Sigmoid colon (tissue), 7 donors: ENCODE data around the gene TPPP2. TPM values are rescaled to one million over a fixed set of nuclear protein-coding genes. Genes with fewer than 3 reads are reported as not detected.
A peak's percentile ranks its signal among the peaks of the same experiment; 100 is the strongest.

Source experiments
- DNase-seq: peaks from one replicate; pipeline ENCODE4 v3.0.0-alpha.2; 2019
- H3K27ac ChIP-seq, 4 donors: fragments of 200-600 bp; sonication (generic); one replicate each; pipeline ENCODE4 v1.5.1; 2016 to 2019; ENCODE audit warnings: mild to moderate bottlenecking in 1 of 4
- H3K27me3 ChIP-seq, 3 donors: fragments of 200-600 bp; sonication (generic); one replicate each; pipeline ENCODE4 v1.5.1; 2019; ENCODE audit warnings: mild to moderate bottlenecking in 1 of 3
- H3K36me3 ChIP-seq, 4 donors: fragments of 200-600 bp; sonication (generic); one replicate each; pipeline ENCODE4 v1.5.1; 2016 to 2019
- H3K4me1 ChIP-seq, 4 donors: fragments of 200-600 bp; sonication (generic); one replicate each; pipeline ENCODE4 v1.5.1; 2017 to 2019
- H3K4me3 ChIP-seq, 4 donors: fragments of 200-600 bp; sonication (generic); one replicate each; pipeline ENCODE4 v1.5.1; 2017 to 2019; ENCODE audit warnings: mild to moderate bottlenecking in 2 of 4, moderate library complexity in 1 of 4
- H3K9me3 ChIP-seq, 4 donors: fragments of 200-600 bp in 3 of 4; sonication (generic) in 3 of 4; one replicate each; pipeline versions ENCODE4 v1.5.1 to v1.6.1; 2013 to 2019
- CTCF ChIP-seq, 4 experiments: fragments of 450-650 bp in 3 of 4; fragments of 200-600 bp in 1 of 4; IDR thresholded peaks; one replicate each; pipeline ENCODE4 v1.5.1; 2016 to 2019; ENCODE audit warnings: antibody characterized with exemption in 4 of 4, mild to moderate bottlenecking in 3 of 4, moderate library complexity in 2 of 4
- EP300 ChIP-seq, 4 donors: sonication (generic); formaldehyde crosslinking; IDR thresholded peaks; one replicate each; pipeline ENCODE4 v1.6.1; 2017; ENCODE audit warnings: antibody characterized with exemption in 4 of 4
- POLR2A ChIP-seq, 2 donors: fragments of 450-650 bp; IDR thresholded peaks; one replicate each; pipeline ENCODE4 v1.6.1; 2016; ENCODE audit warnings: antibody characterized with exemption in 2 of 2, mild to moderate bottlenecking in 2 of 2, moderate library complexity in 2 of 2
- POLR2AphosphoS5 ChIP-seq, 4 donors: sonication (generic); formaldehyde crosslinking; IDR thresholded peaks; one replicate each; pipeline ENCODE4 v1.6.1; 2017; ENCODE audit warnings: antibody characterized with exemption in 4 of 4
- WGBS, 2 donors: extraction: QIAGEN DNeasy Blood & Tissue Kit; methylation state at CpG; one replicate each; pipeline ENCODE4 v1.1.7; 2013; 5-methylcytosine and 5-hydroxymethylcytosine counted together
- intact Hi-C: fragments of 100-400 bp; cut with DNase I; formaldehyde crosslinking; loops from one replicate; pipeline ENCODE4 v1.15.1; 2023
- polyA plus RNA-seq, 3 donors: library from polyadenylated mRNA; stranded (reverse); fragments of 200-250 nt; gene quantifications; one replicate each; pipeline ENCODE4 v1.2.3, GENCODE V29; 2013
- total RNA-seq, 4 donors: library from RNA; depleted of rRNA; stranded (reverse); fragments of >200 nt; gene quantifications; one replicate each; pipeline ENCODE4 v1.1.0, GENCODE V29; 2016
- donor health status: healthy with polysubstance abuse.
- donor health status: Bipolar disorder and iron deficiency.
- donor health status: healthy.

Gene TPPP2
- total and polyA plus RNA-seq, 7 donors, result 0.36 TPM; not detected in 6

GRCh38 chr14:20988717-20989470, 41.1 kb upstream of the TPPP2 start:
- no peaks in the 10 kb centered on the region for H3K9me3 ChIP-seq
- intact Hi-C loops, result no loop called here
- peaks cover 0 to 38% (median 25%) of the 10 kb centered on the region in 4 donors for H3K4me1 ChIP-seq
- H3K27ac ChIP-seq, result peak overlapping the region; percentile 81 to 86 (median 84)
- H3K27me3 ChIP-seq, result no peaks in the 10 kb centered on the region
- no peak for DNase-seq
- H3K4me3 ChIP-seq, result peak overlapping the region in 3 of 4 donors; percentile 67 to 88 (median 72)
- 84 to 85% methylated on average over 15 of the region's 15 CpGs for WGBS, 2 donors
- H3K36me3 ChIP-seq, result peaks cover 11 to 24% (median 20%) of the 10 kb centered on the region in 4 donors
- TF ChIP-seq EP300 (IDR thresholded peaks at IDR 0.05) (no peak), POLR2AphosphoS5 (IDR thresholded peaks at IDR 0.05) (no peak), POLR2A (IDR thresholded peaks at IDR 0.05) (no peak), CTCF (IDR thresholded peaks at IDR 0.05) (no peak)

GRCh38 chr14:20989471-20989786, 40.6 kb upstream of the TPPP2 start:
- TF ChIP-seq CTCF (IDR thresholded peaks at IDR 0.05), result no peak
- TF ChIP-seq POLR2A (IDR thresholded peaks at IDR 0.05), result no peak
- no peak for TF ChIP-seq EP300 (IDR thresholded peaks at IDR 0.05)
- TF ChIP-seq POLR2AphosphoS5 (IDR thresholded peaks at IDR 0.05), result no peak

GRCh38 chr14:20989787-20990600, 40.0 kb upstream of the TPPP2 start, which contains the start of gene METTL17:
Gene METTL17, plus strand, starts transcription at chr14:20989980. Its CDS starts 23 bp downstream, at chr14:20990003.
- peaks cover 0 to 38% (median 25%) of the 10 kb centered on the region in 4 donors for H3K4me1 ChIP-seq
- peak within 1 kb of the TSS; percentile 67 to 88 (median 76) for H3K4me3 ChIP-seq
- peak; percentile 98 for DNase-seq
- peak within 1 kb of the TSS; percentile 81 to 86 (median 84) for H3K27ac ChIP-seq
- intact Hi-C loops, result loop anchor here (10.0 kb wide), 1 partner anchor 465 kb away; the partner anchor contains the start of gene CHD8
- H3K36me3 ChIP-seq, result peaks cover 22 to 35% (median 31%) of the 10 kb centered on the region in 4 donors
- peak; percentile 54 to 92 (median 78) for TF ChIP-seq POLR2AphosphoS5 (IDR thresholded peaks at IDR 0.05)
- peak; percentile 75 to 79 for TF ChIP-seq POLR2A (IDR thresholded peaks at IDR 0.05)
- no peak for TF ChIP-seq EP300 (IDR thresholded peaks at IDR 0.05)
- TF ChIP-seq CTCF (IDR thresholded peaks at IDR 0.05), result peak in 2 of 4 experiments; percentile 11 to 25
- no peaks in the 10 kb centered on the region for H3K27me3 ChIP-seq
- 1% methylated on average over 42 of the region's 42 CpGs for WGBS, 2 donors
- H3K9me3 ChIP-seq, result no peaks in the 10 kb centered on the region

More at GRCh38 chr14:20989471-20989786, 40.6 kb upstream of the TPPP2 start:
- H3K27ac ChIP-seq, result peak overlapping the region; percentile 81 to 86 (median 84)
- H3K4me3 ChIP-seq, result peak overlapping the region in 3 of 4 donors; percentile 67 to 88 (median 72)
- no peaks in the 10 kb centered on the region for H3K9me3 ChIP-seq
- no peak for DNase-seq
- H3K27me3 ChIP-seq, result no peaks in the 10 kb centered on the region
- H3K36me3 ChIP-seq, result peaks cover 16 to 29% (median 25%) of the 10 kb centered on the region in 4 donors
- intact Hi-C loops, result no loop called here
- H3K4me1 ChIP-seq, result peaks cover 0 to 38% (median 25%) of the 10 kb centered on the region in 4 donors
- 1% methylated on average over 11 of the region's 11 CpGs for WGBS, 2 donors

- H3K27ac ChIP-seq, result no peak overlapping the region
- DNase-seq, result no peak
- H3K36me3 ChIP-seq, result peaks cover 42 to 59% (median 54%) of the 10 kb centered on the region in 4 donors
- no peak overlapping the region for H3K4me3 ChIP-seq
- no peak for TF ChIP-seq POLR2A (IDR thresholded peaks at IDR 0.05)
- no peak for TF ChIP-seq CTCF (IDR thresholded peaks at IDR 0.05)
- TF ChIP-seq POLR2AphosphoS5 (IDR thresholded peaks at IDR 0.05), result no peak
- TF ChIP-seq EP300 (IDR thresholded peaks at IDR 0.05), result no peak
- no peaks in the 10 kb centered on the region for H3K9me3 ChIP-seq
- WGBS, 2 donors, result 19 to 72% methylated on average over 14 of the region's 14 CpGs
- peaks cover 0 to 20% (median 15%) of the 10 kb centered on the region in 4 donors for H3K4me1 ChIP-seq
- intact Hi-C loops, result loop anchor here (10.0 kb wide), 1 partner anchor 458 kb away; the partner anchor contains the start of gene CHD8
- no peaks in the 10 kb centered on the region for H3K27me3 ChIP-seq
Measured at GRCh38 chr14:20996521-20996920, 33.5 kb upstream of the TPPP2 start.
